GM12891 (cell line): ENCODE measurements around the gene TBX18.

Experiments
- PAX5 ChIP-seq: IDR thresholded peaks from 2 replicates; pipeline ENCODE4 v1.6.1; 2011; ENCODE audit warnings: low read length, moderate library complexity, mild to moderate bottlenecking; ENCODE audit not compliant: insufficient read depth, severe bottlenecking
- POLR2A ChIP-seq: IDR thresholded peaks from 2 replicates; pipeline ENCODE4 v1.6.1; 2011; ENCODE audit warnings: low read depth, low read length, control low read depth
- POLR2AphosphoS5 ChIP-seq: IDR thresholded peaks from 2 replicates; pipeline ENCODE4 v1.6.1; 2011; ENCODE audit warnings: low read depth, low read length, control low read depth
- POU2F2 ChIP-seq: IDR thresholded peaks from 2 replicates; pipeline ENCODE4 v1.6.1; 2011; ENCODE audit warnings: low read depth, mild to moderate bottlenecking, control low read depth, low read length, moderate library complexity
- SPI1 ChIP-seq: IDR thresholded peaks from 2 replicates; pipeline ENCODE4 v1.6.1; 2011; ENCODE audit warnings: low read depth, low read length, control low read depth
- TAF1 ChIP-seq: IDR thresholded peaks from 2 replicates; pipeline ENCODE4 v1.6.1; 2011; ENCODE audit warnings: low read depth, low read length, control low read depth

DNA sequence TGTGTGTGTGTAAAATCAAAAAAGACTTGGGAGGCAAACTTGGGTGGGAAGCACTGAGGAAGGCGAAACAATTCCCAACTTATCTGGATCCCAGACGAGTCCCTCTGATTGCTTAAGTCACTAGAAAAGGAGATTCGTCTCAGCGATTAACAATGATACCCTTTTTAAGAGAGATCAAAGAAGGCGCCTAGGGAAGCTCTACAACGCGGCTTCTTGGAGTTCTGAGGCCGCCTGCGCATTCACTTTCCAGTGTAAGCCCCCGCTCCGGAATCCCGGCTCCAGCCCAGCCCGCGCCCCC, 8.7 kb upstream of the TBX18 start:
- TF ChIP-seq POLR2AphosphoS5, result no peak
- no peak for TF ChIP-seq POLR2A
- no peak for TF ChIP-seq SPI1
- TF ChIP-seq TAF1, result no peak
- no peak for TF ChIP-seq POU2F2
- TF ChIP-seq PAX5, result no peak
